Right hindlimb (tissue), 1 donor: ENCODE measurements around the gene DACH2.
"Not testable (repeated sequence)": the region's sequence is repeated elsewhere in the genome, so short reads cannot be mapped to it uniquely, and the experiment has no call there.

Source experiments
- DNase-seq: peaks from one replicate; pipeline ENCODE4 v3.0.0-alpha.2; 2018

DACH2 gene

GRCh38 chrX:86148024-86148511 lies at the start of gene DACH2:
DACH2 (plus strand) TSS chrX:86148451.
- DNase-seq, result peak; percentile 89

- DNase-seq, result no peak
These were observed 45.9 kb upstream of the DACH2 start for GRCh38 chrX:86102341-86102740.

DNA sequence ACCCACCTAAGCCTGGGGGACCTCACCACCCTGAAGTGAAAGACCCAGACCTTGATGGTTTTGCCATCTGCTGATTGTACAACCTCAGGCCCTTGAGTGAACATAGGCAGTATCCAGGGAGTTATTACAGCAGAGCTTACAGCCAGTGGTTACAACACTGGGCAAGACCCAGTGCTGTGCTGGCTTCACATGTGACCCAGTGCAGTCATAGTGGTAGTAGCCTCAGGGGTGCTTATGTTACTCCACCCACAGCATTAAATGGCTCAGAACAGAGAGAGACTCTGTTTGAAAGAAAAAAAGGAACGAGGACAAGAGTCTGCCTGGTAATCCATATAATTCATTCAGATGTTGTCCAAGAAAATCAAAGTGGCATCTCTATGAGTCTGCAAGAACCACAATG lies 45.2 kb upstream of the DACH2 start:
- no peak for DNase-seq

GRCh38 chrX:86104526-86104925 lies 43.7 kb upstream of the DACH2 start:
- DNase-seq, result no peak

- DNase-seq, result no peak
These were observed 26.3 kb upstream of the DACH2 start for GRCh38 chrX:86121916-86122315.

DNA sequence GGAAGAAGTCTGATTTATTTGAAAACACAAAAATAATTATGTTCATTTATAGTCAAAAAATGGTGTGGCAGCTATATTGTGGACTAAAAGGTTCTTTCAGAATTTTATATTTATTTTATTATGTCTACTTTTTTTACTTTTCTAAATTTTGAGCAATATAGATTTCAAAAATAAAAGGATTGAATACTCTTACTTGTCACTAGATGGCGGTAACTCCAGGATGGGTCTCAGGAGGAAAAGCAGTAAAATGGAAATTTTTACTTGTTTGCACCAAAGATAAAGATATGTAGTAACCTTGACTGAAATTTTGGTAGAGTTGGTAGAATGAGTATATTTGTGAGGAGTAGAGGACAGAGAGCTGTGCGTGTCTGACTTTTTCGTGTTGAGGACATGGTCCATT lies 14.5 kb upstream of the DACH2 start:
- no peak for DNase-seq

- no peak for DNase-seq
These were observed 11.2 kb upstream of the DACH2 start for GRCh38 chrX:86137071-86137470.

- no peak for DNase-seq
These were observed 6.5 kb upstream of the DACH2 start for GRCh38 chrX:86141786-86142185.

DNA sequence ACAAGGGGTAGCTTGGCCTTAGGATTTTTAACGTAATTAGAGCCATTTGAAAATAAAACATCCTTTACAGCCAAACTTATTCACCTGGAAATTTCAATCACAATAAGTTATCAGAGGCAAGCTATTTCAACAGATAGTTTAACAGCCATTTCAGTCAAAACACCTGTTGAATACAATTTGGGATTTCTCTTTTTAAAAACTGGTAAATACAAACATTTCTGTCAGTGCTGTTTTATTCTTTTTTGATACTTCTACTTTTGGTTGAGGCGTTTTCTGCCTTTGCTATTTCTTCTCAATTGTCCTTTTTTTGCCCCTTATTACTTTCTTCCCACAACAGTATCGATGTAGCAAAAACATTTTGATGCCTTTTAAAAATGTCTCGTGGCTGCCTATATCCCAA lies 2.1 kb upstream of the DACH2 start:
- DNase-seq, result no peak

- DNase-seq, result no peak
These were observed 343 bp downstream of the DACH2 start for GRCh38 chrX:86148594-86148993.

DNA sequence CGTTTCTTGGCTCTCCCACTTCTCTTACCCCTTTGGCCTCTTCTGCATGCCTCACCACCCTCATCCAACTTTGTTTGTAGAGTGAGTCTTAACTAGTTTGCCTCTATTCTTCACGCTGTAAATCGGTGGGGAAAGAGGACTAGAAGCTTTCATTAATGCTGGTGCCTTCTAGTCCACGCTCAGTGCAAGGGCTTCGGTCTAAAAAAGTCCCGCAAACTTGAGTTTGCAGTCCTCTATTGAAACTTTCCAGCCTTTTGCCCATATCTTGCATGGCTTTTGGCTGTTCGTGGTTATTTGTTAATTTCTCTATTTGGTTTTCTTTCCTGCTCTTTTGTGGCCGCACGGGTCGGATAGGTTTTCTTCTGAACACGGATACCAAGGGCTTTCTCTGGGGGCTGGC lies 868 bp downstream of the DACH2 start:
- DNase-seq, result no peak

GRCh38 chrX:86154553-86154952 lies 6.3 kb downstream of the DACH2 start:
- DNase-seq, result no peak

- no peak for DNase-seq
These were observed 23.1 kb downstream of the DACH2 start for GRCh38 chrX:86171366-86171765.

DNA sequence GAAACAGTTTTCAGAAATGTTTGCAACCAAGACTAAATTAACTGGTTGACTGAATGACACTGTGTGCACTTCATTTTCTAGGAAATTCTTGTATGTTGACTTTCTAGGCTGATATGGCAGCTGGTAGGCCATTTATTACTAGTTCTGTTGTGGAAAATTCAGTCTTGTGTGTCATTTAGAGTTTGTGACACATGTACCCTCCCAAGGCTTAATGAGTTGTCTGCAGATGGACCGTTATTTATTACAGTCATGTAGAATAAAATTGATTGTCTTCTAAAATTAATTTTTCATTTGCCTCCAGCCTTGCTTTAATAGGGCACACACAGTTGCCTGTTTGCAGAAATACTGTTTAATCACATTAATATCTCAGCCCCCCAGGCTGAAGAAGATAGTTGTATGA lies 30.7 kb downstream of the DACH2 start:
- DNase-seq, result no peak

DNA sequence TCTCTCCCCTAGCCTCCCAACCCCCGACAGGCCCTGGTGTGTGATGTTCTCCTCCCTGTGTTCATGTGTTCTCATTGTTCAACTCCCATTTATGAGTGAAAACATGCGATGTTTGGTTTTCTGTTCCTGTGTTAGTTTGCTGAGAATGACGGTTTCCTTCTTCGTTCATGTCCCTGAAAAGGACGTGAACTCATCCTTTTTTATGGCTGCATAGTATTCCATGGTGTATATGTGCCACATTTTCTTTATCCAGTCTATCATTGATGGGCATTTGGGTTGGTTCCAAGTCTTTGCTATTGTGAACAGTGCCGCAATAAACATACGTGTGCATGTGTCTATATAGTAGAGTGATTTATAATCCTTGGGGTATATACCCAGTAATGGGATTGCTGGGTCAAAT lies 33.1 kb downstream of the DACH2 start:
- DNase-seq, result not testable (repeated sequence)

DNA sequence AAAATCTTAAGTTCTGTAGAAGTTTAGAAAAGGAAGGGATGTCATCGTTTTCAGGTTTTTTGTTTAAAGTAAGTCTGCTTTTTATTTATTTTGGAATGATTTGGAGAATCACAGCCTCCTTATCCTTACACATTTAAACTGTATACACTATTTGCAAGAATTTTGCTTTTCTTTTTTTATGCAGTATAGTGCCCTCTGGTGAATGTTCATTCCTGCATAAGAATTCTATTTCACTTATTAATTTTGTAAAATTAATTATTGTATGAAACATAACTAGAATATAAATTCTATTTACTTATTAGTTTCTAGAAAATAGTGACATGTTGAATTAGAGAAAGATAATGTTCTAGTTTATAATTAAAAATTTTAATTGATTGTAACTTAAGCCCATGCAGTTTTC lies 44.6 kb downstream of the DACH2 start:
- no peak for DNase-seq

DNA sequence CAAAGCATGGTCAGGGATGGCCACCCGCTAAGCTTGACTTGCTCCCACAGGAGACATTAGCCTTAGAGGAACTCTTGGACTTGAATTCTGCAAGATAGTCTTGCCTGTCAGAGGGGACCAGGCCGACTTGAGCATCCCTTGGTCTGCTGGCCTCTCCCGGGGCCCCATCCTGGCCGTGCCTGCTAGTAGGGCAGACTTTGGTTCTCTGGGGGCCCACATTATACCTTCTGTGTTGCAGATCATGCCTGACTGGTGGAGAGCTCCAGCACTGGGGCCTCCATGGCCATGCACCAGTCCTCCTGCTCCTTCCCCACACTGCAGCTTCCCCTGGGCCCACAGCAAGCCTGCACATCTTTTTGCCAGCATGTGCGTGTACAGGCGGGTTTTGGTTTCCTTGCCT lies 46.5 kb downstream of the DACH2 start:
- DNase-seq, result no peak

DNA sequence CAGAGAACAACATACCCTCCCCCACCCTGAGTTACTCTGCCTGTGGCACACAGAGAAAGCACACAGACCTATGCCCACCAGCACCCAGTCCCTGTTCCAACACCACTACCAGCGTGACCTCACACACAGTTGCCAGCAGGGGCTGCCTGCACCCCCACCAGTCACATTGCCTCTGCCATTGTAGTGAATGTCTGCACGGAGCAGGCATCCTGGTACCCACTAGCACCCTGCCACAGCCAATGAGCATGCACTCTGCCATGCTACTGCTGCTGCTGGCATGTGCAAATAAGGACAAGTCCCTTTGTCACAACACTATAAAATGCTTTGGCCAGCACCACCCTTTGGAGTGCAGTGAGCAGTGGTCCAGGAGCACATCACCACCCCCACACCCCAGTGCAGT lies 47.1 kb downstream of the DACH2 start:
- DNase-seq, result no peak

- DNase-seq, result no peak
These were observed 49.6 kb downstream of the DACH2 start for GRCh38 chrX:86197815-86198214.

GRCh38 chrX:86210772-86211171 lies 62.5 kb downstream of the DACH2 start:
- no peak for DNase-seq

GRCh38 chrX:86215260-86215659 lies 67.0 kb downstream of the DACH2 start:
- no peak for DNase-seq

DNA sequence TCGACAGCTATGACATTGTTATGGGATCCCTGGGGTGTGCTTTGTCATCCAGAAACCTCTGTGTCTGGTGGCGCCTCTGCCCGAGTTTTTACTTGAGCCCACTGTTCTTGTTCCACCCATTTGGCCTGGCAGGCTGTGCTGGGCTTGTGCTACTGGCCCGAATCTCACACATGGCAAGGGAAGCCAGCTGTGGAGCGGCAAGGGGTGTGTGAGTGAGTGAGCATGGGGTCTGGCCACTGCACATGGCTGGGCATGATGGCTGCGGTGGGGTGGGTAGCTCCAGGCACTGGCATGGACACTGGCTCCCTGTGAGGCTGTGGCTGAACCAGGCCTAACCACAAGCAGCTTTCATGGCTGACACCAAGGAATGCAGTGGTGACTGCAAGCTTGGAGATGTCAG lies 89.2 kb downstream of the DACH2 start:
- DNase-seq, result no peak

DNA sequence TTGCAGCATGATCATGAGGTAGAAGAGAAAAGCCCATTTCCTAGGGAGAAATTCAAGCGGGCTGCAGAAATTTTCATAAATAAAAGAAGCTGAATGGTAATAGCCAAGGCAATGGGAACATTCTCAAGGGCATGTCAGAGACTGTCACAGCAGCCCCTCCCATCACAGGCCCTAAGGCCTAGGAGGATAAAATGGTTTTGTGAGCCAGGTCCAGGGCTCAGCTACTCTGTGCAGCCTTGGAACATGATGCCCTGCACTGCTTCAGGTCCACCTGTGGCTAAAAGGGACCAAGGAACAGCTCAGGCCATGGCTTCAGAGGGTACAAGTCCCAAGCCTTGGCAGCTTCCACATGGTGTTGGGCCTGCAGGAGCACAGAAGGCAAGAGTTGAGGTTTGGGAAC lies 93.3 kb downstream of the DACH2 start:
- no peak for DNase-seq

- no peak for DNase-seq
These were observed 115.3 kb downstream of the DACH2 start for GRCh38 chrX:86263526-86263925.

DNA sequence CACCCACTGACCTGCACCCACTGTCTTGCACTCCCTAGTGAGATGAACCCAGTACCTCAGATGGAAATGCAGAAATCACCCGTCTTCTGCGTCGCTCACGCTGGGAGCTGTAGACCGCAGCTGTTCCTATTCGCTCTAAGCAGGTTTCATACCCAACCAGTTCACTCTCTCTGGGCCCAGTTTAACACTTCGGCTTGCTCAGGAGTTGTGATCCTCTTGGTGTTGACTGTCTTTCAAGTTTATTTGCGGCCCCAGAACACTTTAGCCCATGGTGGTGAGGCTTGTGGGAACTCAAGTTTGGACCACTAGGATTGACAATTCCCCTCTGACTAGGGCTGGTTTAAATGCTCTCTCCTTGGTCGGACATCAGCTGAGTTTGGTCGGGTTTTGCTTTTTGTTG lies 147.0 kb downstream of the DACH2 start:
- DNase-seq, result no peak

DNA sequence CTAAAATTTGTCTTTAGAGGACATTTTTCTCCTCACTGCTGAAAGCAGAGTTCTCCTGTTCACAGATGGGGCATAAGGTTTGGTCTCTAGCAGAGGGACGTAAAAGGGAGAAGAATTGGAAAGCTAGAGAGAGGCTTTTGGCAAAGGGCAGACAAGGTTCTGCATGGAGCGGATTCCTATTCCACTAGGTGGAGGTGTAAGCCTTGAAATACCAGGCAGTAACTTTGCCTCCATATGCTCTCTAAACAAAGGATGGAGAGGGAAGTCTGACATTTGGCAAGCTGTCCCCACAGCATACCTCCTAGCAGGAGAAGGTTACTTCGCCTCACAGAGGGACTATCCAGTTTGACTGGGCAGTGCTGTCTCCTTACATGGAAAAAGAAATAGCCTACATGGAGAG lies 174.7 kb downstream of the DACH2 start:
- no peak for DNase-seq
